ENCODE results near the gene KMT2D.

Gene KMT2D

GRCh38 chr12:49060237-49061156 is at the start of gene KMT2D:
TSS of gene KMT2D (minus strand) at chr12:49060794. CDS start at chr12:49055324, 5,470 bp downstream.
- peak; percentile 72 for ATAC-seq (ENCODE audit: low read depth)
- DNase-seq (ENCODE audit: low spot score in 2 of 2): peak; percentile 87 to 89
- no peaks in the 10 kb centered on the region for H3K9me3 Mint-ChIP-seq
- H3K36me3 Mint-ChIP-seq: peaks cover 3% of the 10 kb centered on the region
- H3K27ac Mint-ChIP-seq: peak within 1 kb of the TSS; percentile 94
- H3K4me3 Mint-ChIP-seq: peak within 1 kb of the TSS; percentile 90
- H3K27me3 Mint-ChIP-seq: no peaks in the 10 kb centered on the region
- peaks cover 48% of the 10 kb centered on the region for H3K4me1 Mint-ChIP-seq

- peak overlapping the region; percentile 94 for H3K4me3 Mint-ChIP-seq
- no peaks in the 10 kb centered on the region for H3K36me3 Mint-ChIP-seq
- H3K27me3 Mint-ChIP-seq: no peaks in the 10 kb centered on the region
- ATAC-seq (ENCODE audit: low read depth) (no peak), DNase-seq (ENCODE audit: low spot score in 2 of 2) (no peak)
- peak overlapping the region; percentile 93 for H3K27ac Mint-ChIP-seq
- H3K4me1 Mint-ChIP-seq: peaks cover 33% of the 10 kb centered on the region
- H3K9me3 Mint-ChIP-seq: no peaks in the 10 kb centered on the region
These were observed 49.3 kb upstream of the KMT2D start for GRCh38 chr12:49109641-49110463.

- no peak for DNase-seq (ENCODE audit: low spot score in 2 of 2)
- peaks cover 6% of the 10 kb centered on the region for H3K36me3 Mint-ChIP-seq
- H3K27me3 Mint-ChIP-seq: no peaks in the 10 kb centered on the region
- H3K4me3 Mint-ChIP-seq: peak overlapping the region; percentile 94
- peaks cover 33% of the 10 kb centered on the region for H3K4me1 Mint-ChIP-seq
- peak overlapping the region; percentile 93 for H3K27ac Mint-ChIP-seq
- no peaks in the 10 kb centered on the region for H3K9me3 Mint-ChIP-seq
- no peak for ATAC-seq (ENCODE audit: low read depth)
These were observed 48.4 kb upstream of the KMT2D start for GRCh38 chr12:49108958-49109404.

GRCh38 chr12:49105504-49106084 is 45.0 kb upstream of the KMT2D start:
- H3K36me3 Mint-ChIP-seq: peaks cover 17% of the 10 kb centered on the region
- no peaks in the 10 kb centered on the region for H3K27me3 Mint-ChIP-seq
- H3K4me3 Mint-ChIP-seq: no peak overlapping the region
- H3K9me3 Mint-ChIP-seq: no peaks in the 10 kb centered on the region
- DNase-seq (ENCODE audit: low spot score in 2 of 2): no peak
- ATAC-seq (ENCODE audit: low read depth): no peak
- H3K27ac Mint-ChIP-seq: no peak overlapping the region
- peaks cover 30% of the 10 kb centered on the region for H3K4me1 Mint-ChIP-seq

- peaks cover 20% of the 10 kb centered on the region for H3K36me3 Mint-ChIP-seq
- no peaks in the 10 kb centered on the region for H3K27me3 Mint-ChIP-seq
- no peak overlapping the region for H3K4me3 Mint-ChIP-seq
- H3K4me1 Mint-ChIP-seq: peaks cover 28% of the 10 kb centered on the region
- no peak overlapping the region for H3K27ac Mint-ChIP-seq
- ATAC-seq (ENCODE audit: low read depth) (no peak), DNase-seq (ENCODE audit: low spot score in 2 of 2) (no peak)
- H3K9me3 Mint-ChIP-seq: no peaks in the 10 kb centered on the region
These were observed 44.2 kb upstream of the KMT2D start for GRCh38 chr12:49104822-49105221.

- H3K36me3 Mint-ChIP-seq: peaks cover 30% of the 10 kb centered on the region
- ATAC-seq (ENCODE audit: low read depth) (no peak), DNase-seq (ENCODE audit: low spot score in 2 of 2) (no peak)
- peaks cover 3% of the 10 kb centered on the region for H3K27me3 Mint-ChIP-seq
- peaks cover 2% of the 10 kb centered on the region for H3K4me1 Mint-ChIP-seq
- H3K9me3 Mint-ChIP-seq: no peaks in the 10 kb centered on the region
- H3K27ac Mint-ChIP-seq: no peak overlapping the region
- no peak overlapping the region for H3K4me3 Mint-ChIP-seq
These were observed 39.8 kb upstream of the KMT2D start for GRCh38 chr12:49100380-49100779.

- Mint-ChIP-seq H3K9me3 (no peaks in the 10 kb centered on the region), H3K27me3 (peaks cover 11% of the 10 kb centered on the region), H3K36me3 (peaks cover 24% of the 10 kb centered on the region), H3K4me1 (peaks cover 8% of the 10 kb centered on the region), H3K4me3 (no peak overlapping the region), H3K27ac (no peak overlapping the region)
- no peak for ATAC-seq (ENCODE audit: low read depth)
- no peak for DNase-seq (ENCODE audit: low spot score in 2 of 2)
These were observed 38.1 kb upstream of the KMT2D start for GRCh38 chr12:49098703-49099102.

GRCh38 chr12:49098035-49098451 is 37.4 kb upstream of the KMT2D start:
- Mint-ChIP-seq H3K4me1 (peaks cover 10% of the 10 kb centered on the region), H3K36me3 (peaks cover 24% of the 10 kb centered on the region), H3K27me3 (peaks cover 13% of the 10 kb centered on the region), H3K9me3 (no peaks in the 10 kb centered on the region), H3K4me3 (no peak overlapping the region), H3K27ac (no peak overlapping the region)
- DNase-seq (ENCODE audit: low spot score in 2 of 2): peak; percentile 60 to 64
- peak; percentile 70 for ATAC-seq (ENCODE audit: low read depth)

- peaks cover 11% of the 10 kb centered on the region for H3K4me1 Mint-ChIP-seq
- H3K27ac Mint-ChIP-seq: no peak overlapping the region
- DNase-seq (ENCODE audit: low spot score in 2 of 2) (no peak), ATAC-seq (ENCODE audit: low read depth) (no peak)
- peaks cover 24% of the 10 kb centered on the region for H3K36me3 Mint-ChIP-seq
- H3K9me3 Mint-ChIP-seq: no peaks in the 10 kb centered on the region
- H3K27me3 Mint-ChIP-seq: peaks cover 13% of the 10 kb centered on the region
- no peak overlapping the region for H3K4me3 Mint-ChIP-seq
These were observed 36.8 kb upstream of the KMT2D start for GRCh38 chr12:49097381-49097780.

GRCh38 chr12:49094975-49095365 is 34.4 kb upstream of the KMT2D start:
- Mint-ChIP-seq H3K36me3 (peaks cover 12% of the 10 kb centered on the region), H3K4me3 (no peak overlapping the region), H3K4me1 (peaks cover 26% of the 10 kb centered on the region), H3K27ac (no peak overlapping the region), H3K27me3 (peaks cover 21% of the 10 kb centered on the region), H3K9me3 (no peaks in the 10 kb centered on the region)
- no peak for DNase-seq (ENCODE audit: low spot score in 2 of 2)
- no peak for ATAC-seq (ENCODE audit: low read depth)

- H3K4me3 Mint-ChIP-seq: no peak within 1 kb of the TSS
These were observed 33.8 kb upstream of the KMT2D start, which contains the start of gene DHH for GRCh38 chr12:49094160-49094974. TSS of gene DHH (minus strand) at chr12:49094801. CDS start at chr12:49094512, 289 bp downstream.

GRCh38 chr12:49093792-49094159 is 33.2 kb upstream of the KMT2D start:
- no peak overlapping the region for H3K4me3 Mint-ChIP-seq
- ATAC-seq (ENCODE audit: low read depth) (no peak), DNase-seq (ENCODE audit: low spot score in 2 of 2) (no peak)
- peaks cover 22% of the 10 kb centered on the region for H3K27me3 Mint-ChIP-seq
- peaks cover 12% of the 10 kb centered on the region for H3K36me3 Mint-ChIP-seq
- no peak overlapping the region for H3K27ac Mint-ChIP-seq
- peaks cover 31% of the 10 kb centered on the region for H3K4me1 Mint-ChIP-seq
- no peaks in the 10 kb centered on the region for H3K9me3 Mint-ChIP-seq

More at GRCh38 chr12:49094160-49094974, 33.8 kb upstream of the KMT2D start, which contains the start of gene DHH:
- DNase-seq (ENCODE audit: low spot score in 2 of 2): no peak
- Mint-ChIP-seq H3K36me3 (peaks cover 12% of the 10 kb centered on the region), H3K4me1 (peaks cover 29% of the 10 kb centered on the region), H3K27me3 (peaks cover 21% of the 10 kb centered on the region), H3K9me3 (no peaks in the 10 kb centered on the region), H3K27ac (no peak within 1 kb of the TSS)
- ATAC-seq (ENCODE audit: low read depth): peak; percentile 21

GRCh38 chr12:49092816-49093406 is 32.3 kb upstream of the KMT2D start:
- ATAC-seq (ENCODE audit: low read depth): no peak
- H3K36me3 Mint-ChIP-seq: peaks cover 9% of the 10 kb centered on the region
- peaks cover 26% of the 10 kb centered on the region for H3K27me3 Mint-ChIP-seq
- H3K4me3 Mint-ChIP-seq: no peak overlapping the region
- H3K4me1 Mint-ChIP-seq: peaks cover 38% of the 10 kb centered on the region
- no peaks in the 10 kb centered on the region for H3K9me3 Mint-ChIP-seq
- DNase-seq (ENCODE audit: low spot score in 2 of 2): no peak
- H3K27ac Mint-ChIP-seq: no peak overlapping the region

Data from memory B cell (primary cell).